ENCODE results near the gene P2RX1.
"Not testable (repeated sequence)": the region's sequence is repeated elsewhere in the genome, so short reads cannot be mapped to it uniquely, and the experiment has no call there.

P2RX1 gene

DNA sequence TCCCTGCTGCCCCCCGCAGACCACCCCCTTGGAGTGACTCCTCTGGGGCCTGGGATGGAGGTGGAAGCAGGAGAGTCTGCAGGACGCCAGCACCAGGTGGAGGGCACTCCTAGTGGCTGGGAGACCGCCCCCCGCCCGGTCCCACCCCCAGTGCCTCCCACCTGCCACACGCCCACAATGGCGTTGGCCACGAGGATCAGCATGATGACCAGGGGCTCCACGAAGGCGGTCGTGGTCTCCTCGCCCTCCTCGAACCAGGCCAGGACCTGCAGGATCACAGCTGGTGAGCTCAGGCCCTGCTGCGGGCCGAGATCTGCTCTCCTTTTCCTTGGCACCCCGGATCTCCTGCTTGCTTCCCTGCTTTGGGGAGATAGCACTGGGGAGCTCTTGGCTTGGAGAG is 35.2 kb upstream of the P2RX1 start:
- DNase-seq (ENCODE audit: low read depth), result no peak

DNA sequence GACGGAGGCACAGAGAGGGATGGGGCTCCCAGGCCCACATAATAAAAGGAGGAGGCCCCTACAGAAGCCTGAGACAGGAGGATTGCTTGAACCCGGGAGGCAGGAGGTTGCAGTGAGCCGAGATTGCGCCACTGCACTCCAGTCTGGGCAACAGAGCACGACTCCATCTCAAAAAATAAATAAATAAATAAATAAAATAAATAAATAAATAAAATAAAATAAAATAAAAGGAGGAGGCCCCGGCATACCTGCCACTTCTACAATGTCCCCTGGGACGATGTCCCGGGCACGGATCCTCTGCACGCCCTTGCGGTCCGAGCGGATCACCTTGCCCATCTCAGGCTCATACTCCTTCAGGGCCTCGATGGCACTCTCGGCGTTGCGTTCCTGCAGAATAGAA is 34.7 kb upstream of the P2RX1 start:
- no peak for DNase-seq (ENCODE audit: low read depth)

- no peak for DNase-seq (ENCODE audit: low read depth)
Measured at GRCh38 chr17:3950584-3950983, 34.3 kb upstream of the P2RX1 start.

DNA sequence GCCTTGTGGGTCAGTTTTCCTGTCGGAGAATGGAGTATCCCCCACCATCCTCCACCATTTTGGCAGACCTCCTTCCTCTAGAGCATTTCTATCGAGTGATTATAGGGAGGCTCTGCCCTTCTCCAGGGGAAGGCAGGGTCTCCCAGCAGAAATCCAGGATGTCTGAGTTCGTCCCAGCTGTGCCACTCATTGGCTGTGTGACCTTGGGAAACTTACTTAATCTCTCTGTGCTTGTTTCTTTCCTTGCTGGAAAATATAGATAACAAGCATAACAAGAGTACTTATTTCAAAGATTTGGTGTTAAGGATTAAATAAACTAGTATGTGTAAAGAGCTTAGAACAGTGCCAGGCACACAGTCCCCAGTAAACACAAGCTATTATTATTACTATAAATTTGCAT is 33.2 kb upstream of the P2RX1 start:
- no peak for DNase-seq (ENCODE audit: low read depth)

GRCh38 chr17:3948551-3948950 is 32.3 kb upstream of the P2RX1 start:
- not testable (repeated sequence) for DNase-seq (ENCODE audit: low read depth)

DNA sequence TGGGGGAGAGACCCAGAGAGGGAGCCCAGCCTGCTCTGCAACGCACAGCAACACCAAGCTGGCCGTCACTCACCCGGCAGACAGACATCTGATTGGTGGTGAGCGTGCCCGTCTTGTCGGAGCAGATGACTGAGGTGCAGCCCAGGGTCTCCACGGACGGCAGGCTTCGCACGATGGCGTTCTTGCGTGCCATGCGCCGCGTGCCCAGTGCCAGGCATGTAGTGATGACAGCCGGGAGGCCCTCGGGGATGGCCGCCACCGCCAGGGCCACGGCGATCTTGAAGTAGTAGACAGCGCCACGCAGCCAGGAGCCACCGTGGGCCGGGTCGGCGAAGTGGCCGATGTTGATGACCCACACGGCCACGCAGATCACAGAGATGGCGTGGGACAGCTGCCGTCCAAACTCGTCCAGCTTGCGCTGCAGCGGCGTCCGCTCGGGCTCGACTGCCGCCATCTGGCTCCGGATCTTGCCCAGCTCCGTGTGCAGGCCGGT is 31.1 kb upstream of the P2RX1 start:
- DNase-seq (ENCODE audit: low read depth), result no peak

DNA sequence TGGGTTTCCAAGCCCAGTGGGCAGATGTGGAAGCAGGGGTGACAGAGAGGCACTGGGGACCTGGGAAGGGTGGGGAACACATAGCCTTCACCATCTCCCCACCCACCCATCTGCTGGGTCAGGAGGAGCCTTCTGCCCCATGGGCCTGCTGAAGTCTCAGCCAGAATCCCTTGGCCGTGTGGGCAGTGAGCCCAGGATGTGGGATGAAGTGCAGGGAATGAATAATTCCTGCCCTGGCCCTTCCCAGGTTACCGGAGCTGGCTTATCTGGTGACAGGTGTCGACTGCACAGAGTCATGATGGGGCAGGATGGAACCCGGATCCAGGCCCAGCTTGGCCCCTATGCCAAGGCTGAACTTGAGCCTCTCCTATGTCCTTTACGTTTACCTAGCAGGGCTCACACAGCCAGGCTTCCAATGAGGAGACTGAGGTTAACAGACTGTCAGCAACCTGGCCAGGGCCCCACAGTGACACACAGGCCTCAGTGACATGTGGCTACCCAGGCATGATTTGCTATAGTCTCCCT is 30.5 kb upstream of the P2RX1 start:
- DNase-seq (ENCODE audit: low read depth), result no peak

DNA sequence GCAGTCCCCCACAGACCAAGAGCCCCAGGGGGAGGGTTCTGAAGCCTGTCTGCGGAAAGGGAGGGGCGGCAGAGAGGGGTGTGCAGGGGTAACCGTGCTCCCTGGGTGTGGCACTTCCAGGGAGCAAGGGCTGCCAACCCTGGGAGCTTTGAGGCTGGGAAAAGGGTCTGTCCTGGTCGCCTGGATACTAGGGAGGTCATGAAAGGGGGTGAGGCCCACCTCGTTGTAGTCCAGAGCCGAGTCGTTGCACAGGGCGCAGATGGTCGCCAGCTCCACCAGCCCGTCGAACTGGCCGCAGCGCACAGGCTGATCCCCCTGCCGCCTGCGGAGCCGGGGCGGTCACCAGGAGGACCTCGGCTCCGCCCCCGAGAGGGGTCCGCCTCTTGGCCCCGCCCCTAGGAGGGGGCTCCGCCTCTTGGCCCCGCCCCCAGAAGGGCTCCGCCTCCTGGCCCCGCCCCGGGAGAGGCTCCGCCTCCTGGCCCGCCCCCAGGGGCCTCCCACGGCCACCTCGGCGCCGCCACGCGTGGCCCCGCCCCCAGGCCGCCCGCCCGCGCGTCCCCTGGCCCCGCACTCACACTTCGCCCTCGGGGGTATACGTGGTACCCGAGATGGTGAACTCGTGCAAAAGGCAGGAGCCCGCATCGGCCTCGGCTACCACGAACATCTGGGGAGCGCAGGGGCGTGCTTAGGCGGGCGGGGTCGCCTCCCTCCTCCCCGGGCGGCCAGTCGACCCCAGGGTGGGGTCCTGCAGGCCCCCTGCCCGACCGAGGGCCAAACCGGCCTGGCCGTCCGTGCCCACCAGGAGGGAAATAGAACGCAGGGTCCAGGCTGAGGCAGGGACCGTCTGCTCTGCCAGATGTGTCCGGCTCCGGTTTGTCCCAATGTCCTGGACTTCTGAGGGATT is 28.5 kb upstream of the P2RX1 start:
- no peak for DNase-seq (ENCODE audit: low read depth)

DNA sequence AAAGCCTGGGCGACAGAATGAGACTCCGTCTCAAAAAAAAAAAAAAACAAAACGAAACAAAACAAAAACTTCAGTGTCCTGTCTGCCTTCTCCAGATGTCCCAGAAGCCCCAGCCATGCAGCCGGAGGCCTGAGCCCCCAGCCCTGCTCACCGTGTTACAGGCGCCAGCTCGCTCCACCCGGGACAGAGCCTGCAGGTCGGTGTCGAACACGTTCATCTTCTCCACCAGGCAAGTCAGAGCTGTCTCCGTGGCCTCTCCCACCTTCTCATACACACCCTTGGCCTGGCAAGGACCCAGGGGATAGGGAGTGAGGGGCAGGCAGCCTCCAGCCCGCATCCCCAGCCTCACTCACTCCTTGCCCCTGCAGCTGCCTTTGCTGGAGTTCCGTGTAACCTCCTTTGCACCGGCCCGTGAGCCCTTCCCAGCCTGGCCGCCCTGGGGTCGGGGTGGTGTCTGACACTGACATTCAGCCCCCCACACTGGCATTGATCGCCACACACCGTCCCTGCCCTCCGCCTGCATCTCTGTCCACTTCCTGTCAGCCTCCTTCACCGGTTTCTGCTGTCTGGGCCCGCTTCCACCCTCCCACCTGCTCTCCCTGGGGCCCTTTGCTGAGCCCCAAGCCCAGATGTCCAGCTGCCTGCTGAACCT is 27.1 kb upstream of the P2RX1 start:
- no peak for DNase-seq (ENCODE audit: low read depth)

DNA sequence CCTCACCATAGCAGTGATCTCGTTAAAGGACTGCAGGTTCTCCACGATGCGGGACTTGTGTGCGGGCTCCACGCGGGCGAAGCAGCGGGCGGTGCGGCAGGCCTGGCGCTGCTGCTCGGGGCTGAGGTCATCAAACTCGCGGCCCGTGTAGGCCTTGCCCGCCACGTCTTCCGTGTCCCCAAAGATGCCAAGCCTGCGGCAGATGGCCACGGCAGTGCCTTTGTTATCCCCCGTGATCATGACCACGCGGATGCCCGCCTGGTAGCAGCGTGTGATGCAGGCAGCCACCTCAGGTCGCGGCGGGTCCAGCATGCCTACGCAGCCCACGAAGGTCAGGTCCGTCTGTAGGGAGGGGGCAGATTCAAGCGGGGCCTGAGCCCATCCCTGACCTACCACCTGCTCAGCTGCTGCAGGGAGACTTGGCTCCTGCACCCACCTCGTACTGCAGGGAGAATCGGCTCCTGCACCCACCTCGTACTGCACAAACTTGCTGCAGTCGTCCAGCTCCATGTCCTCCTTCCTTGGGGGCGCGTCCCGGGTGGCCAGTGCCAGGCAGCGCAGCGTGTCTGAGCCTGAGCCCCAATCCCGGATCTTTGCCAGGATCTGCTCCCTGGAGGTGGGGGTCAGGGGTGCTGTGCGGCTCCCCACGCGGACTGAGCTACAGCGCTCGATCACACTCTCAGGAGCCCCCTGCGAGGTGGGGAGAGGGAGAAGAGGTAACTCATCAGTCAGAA is 24.9 kb upstream of the P2RX1 start:
- DNase-seq (ENCODE audit: low read depth), result no peak

- DNase-seq (ENCODE audit: low read depth), result no peak
Measured at GRCh38 chr17:3937359-3937758, 21.1 kb upstream of the P2RX1 start.

- DNase-seq (ENCODE audit: low read depth), result no peak
Measured at GRCh38 chr17:3935825-3936355, 19.6 kb upstream of the P2RX1 start.

- DNase-seq (ENCODE audit: low read depth), result no peak
Measured at GRCh38 chr17:3935140-3935542, 18.9 kb upstream of the P2RX1 start.

- no peak for DNase-seq (ENCODE audit: low read depth)
Measured at GRCh38 chr17:3929764-3930163, 13.5 kb upstream of the P2RX1 start.

GRCh38 chr17:3929181-3929580 is 12.9 kb upstream of the P2RX1 start:
- DNase-seq (ENCODE audit: low read depth), result no peak

- no peak for DNase-seq (ENCODE audit: low read depth)
Measured at GRCh38 chr17:3928406-3928805, 12.1 kb upstream of the P2RX1 start.

- no peak for DNase-seq (ENCODE audit: low read depth)
Measured at GRCh38 chr17:3927628-3928340, 11.5 kb upstream of the P2RX1 start.

DNA sequence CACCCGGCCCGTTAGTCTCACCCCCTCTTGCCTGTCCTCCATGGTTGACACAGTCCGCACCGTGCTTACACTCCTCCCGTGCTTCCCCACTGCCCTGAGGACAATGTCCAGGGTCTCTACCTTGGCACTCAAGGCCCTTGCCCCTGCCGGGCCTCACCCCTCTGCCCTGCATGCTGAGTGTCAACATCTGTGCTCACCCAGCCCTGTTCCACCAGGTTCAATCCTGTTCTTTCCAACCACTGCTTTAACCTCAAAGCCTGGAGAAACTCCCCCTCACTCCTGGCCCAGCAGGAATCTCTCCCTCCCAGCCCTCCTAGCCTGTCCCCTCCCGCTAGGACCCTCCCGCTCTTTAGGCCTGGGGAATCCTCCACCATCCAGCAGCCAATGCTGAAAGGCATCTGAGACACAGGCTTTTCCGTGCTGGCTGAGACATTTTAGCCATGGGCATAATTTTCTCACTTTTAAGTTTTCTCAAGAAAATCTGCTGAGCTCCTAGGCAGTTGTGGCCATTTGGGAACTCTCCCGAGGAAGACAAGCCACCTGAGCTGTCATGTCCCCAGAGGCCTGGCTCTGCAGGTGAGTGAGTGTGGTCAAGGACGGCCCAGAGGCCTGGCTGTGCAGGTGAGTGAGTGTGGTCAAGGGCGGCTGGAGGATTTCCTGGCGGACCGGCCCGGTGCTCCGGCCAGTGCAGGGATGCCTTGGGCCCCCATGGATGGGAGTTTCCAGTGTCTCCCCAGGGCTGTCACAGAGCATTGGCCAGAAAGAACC is 10.8 kb upstream of the P2RX1 start:
- no peak for DNase-seq (ENCODE audit: low read depth)

DNA sequence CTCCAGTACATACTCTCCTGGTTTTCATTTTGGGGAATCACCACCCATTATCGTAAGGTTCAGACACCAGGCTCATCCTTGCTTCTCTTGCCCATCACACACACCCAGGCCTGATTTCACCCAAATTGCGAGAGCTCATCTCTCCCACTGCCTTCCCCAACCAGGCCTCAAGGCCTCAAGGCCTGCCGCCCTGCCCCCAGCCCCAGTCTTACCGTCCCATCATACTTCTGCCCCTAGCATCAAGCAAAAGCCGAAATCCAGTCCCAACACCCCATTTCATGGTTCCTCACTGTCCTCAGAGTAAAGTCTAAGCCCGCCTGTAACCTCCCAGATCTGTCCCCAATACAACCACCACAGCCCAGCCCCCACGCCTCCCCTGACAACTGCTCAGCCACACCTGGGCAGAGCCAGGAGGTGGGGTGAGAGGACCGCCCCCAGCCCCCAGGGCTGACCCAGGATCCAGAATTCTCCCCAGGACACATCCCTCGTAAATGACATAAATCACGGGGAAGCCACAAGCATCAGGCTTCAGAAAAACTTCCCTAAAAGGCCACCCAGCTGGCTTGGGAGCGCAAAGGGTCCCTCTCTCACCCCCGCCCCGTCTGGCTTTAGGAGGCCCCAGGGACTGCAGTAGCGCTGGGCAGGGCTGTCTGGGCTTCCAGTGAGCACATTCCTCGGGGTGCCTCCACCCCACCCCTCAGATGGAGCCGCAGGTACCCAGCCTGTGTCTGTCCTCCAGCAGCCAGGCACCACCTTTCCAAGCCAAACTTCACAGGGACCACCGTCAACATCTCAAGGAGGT is 9.6 kb upstream of the P2RX1 start:
- DNase-seq (ENCODE audit: low read depth), result no peak
